Measurements from ENCODE around the gene SGCD.

DNA sequence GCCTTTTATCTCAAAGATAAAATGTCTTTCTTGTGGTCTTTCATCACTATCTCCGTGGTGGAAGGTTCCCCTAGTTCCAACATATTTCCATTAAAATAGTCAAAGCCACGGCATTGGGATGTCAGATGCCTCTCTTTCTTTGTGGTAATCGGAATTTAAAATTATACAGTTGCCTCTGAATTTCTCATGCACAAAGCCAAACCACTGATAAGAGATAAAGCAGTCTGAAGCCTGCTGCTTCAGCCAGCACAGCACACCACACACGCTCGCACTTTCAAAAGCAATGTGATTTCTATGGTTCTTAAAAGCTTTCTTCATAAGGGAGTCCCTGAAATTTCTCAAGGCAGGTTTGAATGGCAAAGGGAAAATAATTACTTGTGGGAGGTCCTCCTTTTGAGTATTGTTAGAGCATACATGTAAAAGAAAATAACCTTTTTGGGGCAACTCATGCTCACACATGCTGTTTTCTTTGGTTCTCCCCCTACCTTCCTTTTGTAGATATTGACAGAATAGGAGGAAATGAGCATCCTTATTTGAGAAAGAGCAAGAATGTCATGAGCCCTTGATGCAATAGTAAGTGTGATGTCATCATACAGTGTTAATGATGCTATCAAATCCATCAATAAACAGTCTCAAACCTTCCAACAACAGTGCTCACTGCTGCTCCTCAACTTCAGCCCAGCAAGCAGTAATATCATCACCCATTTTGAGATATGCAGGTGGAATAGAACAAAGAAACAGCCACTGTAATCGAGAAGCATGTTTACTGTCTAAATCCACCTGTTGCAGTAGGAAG is 437.4 kb downstream of the SGCD start:
- TF ChIP-seq, protein P1, sequence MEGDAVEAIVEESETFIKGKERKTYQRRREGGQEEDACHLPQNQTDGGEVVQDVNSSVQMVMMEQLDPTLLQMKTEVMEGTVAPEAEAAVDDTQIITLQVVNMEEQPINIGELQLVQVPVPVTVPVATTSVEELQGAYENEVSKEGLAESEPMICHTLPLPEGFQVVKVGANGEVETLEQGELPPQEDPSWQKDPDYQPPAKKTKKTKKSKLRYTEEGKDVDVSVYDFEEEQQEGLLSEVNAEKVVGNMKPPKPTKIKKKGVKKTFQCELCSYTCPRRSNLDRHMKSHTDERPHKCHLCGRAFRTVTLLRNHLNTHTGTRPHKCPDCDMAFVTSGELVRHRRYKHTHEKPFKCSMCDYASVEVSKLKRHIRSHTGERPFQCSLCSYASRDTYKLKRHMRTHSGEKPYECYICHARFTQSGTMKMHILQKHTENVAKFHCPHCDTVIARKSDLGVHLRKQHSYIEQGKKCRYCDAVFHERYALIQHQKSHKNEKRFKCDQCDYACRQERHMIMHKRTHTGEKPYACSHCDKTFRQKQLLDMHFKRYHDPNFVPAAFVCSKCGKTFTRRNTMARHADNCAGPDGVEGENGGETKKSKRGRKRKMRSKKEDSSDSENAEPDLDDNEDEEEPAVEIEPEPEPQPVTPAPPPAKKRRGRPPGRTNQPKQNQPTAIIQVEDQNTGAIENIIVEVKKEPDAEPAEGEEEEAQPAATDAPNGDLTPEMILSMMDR (IDR thresholded peaks at IDR 0.05) = no peak
- TF ChIP-seq POLR2A (IDR thresholded peaks at IDR 0.05) = no peak
- TF ChIP-seq POLR2AphosphoS5 (IDR thresholded peaks at IDR 0.05) = no peak
- TF ChIP-seq EP300 (IDR thresholded peaks at IDR 0.05) = no peak

Measured in stomach (tissue), 4 donors.